GM21717 (cell line): ENCODE measurements around the gene EXOC2.

Source experiments
- ATAC-seq: cut with Tn5 transposase; IDR thresholded peaks from one replicate; pipeline ENCODE4 v1.9.1; 2021; ENCODE audit warnings: mild to moderate bottlenecking, moderate library complexity; ENCODE audit not compliant: unreplicated experiment

EXOC2 gene

GRCh38 chr6:449486-450419 is 243.2 kb downstream of the EXOC2 start:
- ATAC-seq: no peak

GRCh38 chr6:449057-449430 is 243.9 kb downstream of the EXOC2 start:
- ATAC-seq: no peak

GRCh38 chr6:448296-449056 is 244.5 kb downstream of the EXOC2 start:
- ATAC-seq: no peak

- ATAC-seq: no peak
Observed at GRCh38 chr6:447381-448165, 245.4 kb downstream of the EXOC2 start.

GRCh38 chr6:446418-447366 is 246.2 kb downstream of the EXOC2 start:
- ATAC-seq: no peak

GRCh38 chr6:445571-446417 is 247.1 kb downstream of the EXOC2 start:
- ATAC-seq: no peak

GRCh38 chr6:444653-445275 is 248.2 kb downstream of the EXOC2 start:
- ATAC-seq: no peak

- ATAC-seq: no peak
Observed at GRCh38 chr6:443621-444159, 249.2 kb downstream of the EXOC2 start.

- no peak for ATAC-seq
Observed at GRCh38 chr6:441126-441920, 251.6 kb downstream of the EXOC2 start.

GRCh38 chr6:439641-440167 is 253.2 kb downstream of the EXOC2 start:
- no peak for ATAC-seq

- ATAC-seq: no peak
Observed at GRCh38 chr6:438634-439170, 254.2 kb downstream of the EXOC2 start.

- ATAC-seq: no peak
Observed at GRCh38 chr6:437037-437392, 255.9 kb downstream of the EXOC2 start.

- ATAC-seq: no peak
Observed at GRCh38 chr6:436308-437036, 256.5 kb downstream of the EXOC2 start.

- ATAC-seq: no peak
Observed at GRCh38 chr6:435441-436307, 257.3 kb downstream of the EXOC2 start.
